Suppressor macrophage (primary cell): ENCODE data around the gene JUND.

Source experiments
- DNase-seq, 4 experiments: peaks; one replicate each; pipeline ENCODE4 v3.0.0-alpha.2; 2020 to 2022

The JUND gene

DNA sequence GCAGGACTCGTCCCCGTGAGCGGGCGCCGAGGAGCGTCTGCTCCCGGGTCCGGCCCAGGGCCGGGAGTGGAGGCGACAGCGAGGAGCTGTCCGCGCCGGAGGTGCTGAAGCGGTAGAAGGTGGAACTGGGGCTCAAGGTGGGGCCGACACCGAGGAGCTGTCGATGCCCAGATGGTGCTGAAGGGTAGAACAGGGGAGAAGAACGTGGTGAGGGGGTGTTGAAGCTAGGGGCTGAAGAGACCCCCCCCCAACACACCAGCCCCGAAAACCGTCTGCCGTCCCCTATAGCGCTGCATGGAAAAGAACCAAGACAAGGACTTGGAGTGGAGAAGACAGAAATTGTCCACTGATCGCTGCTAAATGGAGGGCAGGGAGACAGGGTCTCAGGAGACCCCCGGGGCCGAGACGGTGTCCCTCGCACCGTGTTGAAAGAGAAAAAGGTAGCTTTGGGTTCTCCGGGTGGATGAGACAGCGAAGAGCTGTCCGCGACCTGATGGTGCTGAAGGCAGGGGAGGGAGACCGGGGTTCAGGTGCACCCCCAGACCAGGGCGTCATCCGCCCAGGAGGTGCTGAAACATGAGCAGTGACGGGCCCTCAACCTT, 48.1 kb downstream of the JUND start:
- DNase-seq, result peak; percentile 48 to 78 (median 63)

DNA sequence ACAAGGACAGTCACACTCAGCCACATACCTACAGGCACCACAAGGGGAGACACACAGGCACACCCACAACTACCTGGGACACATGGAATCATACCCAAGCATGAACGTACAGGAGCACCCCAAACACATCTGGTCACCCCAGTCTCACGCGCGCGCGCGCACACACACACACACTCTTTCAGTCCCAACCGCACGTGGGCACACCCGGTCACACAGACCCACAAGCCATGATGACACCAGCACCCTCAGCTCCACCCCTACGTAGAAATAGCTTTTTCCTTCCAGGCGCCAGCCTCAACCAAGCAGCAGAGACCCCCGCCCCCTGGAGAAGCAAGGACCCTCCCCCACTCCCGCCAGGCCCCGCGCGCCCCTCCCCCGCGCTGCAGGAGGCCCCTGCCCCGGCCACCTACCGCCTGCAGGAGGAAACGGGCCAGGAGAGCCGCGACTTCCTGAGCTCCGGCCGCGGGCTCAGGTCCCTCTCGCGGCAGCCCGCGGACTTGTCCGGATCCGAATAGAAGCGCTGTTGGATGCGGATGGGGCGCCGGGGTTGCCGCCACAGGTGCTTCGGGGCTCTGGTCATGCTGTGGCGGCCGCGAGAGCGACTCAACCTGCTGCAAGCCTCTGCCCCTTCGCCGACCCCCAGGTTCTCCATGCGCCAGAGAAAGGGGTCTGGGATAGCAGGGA, 48.7 kb downstream of the JUND start:
- peak in 2 of 4 experiments; percentile 33 to 34 for DNase-seq

DNA sequence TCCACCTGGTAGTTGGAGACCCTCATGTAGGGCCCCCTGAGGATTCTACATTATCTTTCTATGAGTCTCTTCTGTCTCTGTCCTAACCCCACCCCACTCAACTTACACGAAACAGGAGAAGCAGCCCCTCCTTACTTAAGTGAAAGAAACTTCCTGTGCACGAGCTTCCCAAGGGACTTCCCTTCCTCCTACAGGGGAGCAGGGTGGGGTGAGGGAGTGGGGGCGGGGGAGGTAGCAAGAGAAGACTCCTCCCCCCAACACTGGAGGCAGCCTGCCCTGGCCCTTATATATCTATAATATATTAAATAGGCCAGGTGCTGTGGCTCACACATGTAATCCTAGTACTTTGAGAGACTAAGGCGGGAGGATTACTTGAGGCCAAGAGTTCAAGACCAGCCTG, 49.6 kb downstream of the JUND start:
- peak in 3 of 4 experiments; percentile 49 to 59 (median 56) for DNase-seq

DNA sequence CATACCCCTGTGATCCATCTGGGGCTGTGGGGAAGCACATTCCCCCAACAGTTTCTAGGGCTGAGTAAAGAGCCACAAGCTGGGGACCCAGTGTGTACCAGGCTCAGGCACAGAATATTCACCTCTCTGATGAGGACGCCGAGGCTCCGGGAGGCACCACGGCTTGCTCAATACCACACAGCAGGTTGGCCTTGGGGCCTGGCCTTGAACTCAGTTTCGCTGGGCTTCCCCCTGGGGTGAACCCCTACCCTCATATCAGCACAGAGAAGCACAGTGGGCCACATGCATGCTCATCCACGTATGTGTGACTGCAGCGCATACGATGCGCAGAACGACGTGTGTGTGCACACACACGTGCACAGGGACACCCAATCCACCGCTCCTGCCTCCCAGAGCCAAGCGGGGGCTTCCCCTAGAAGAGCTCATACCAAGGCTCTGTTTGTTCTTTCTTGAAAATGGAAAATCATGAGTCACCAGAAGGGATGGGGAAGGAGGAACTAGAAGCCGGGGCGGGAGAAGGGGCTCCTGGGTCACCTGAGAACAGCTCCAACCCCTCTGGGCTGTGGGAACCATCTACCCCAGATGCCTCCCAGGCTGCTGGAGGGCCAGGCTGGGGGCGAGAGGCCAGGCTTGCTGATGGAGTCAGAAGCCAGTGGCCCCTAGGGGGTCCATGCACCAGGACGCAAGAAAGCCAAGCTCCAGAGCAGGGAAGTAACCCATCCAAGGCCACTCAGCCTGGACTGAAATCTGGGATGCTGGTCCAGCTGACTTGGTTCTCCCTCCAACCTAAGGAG, 50.3 kb downstream of the JUND start:
- DNase-seq, result peak; percentile 55 to 79 (median 76)

DNA sequence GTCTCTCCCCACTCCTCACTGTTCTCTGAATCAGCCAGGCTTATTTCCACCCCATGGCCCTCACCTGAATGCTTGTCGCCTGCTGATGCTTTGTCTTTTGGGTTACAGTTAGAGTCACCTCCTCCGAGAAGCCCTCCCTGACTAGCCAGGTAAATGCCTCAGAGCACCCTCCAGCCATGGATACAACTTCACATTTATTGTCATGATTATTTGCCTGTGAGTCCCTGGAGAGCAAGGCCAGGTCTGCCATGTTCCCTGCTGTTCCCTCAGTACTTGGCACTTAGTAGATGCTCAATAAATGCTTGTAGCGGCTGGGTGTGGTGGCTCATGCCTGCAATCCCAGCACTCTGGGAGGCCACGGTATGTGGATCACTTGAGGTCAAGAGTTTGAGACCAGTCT, 51.5 kb downstream of the JUND start:
- no peak for DNase-seq
